Fibroblast of villous mesenchyme (primary cell): ENCODE measurements around the gene ITGA11. TPM values are rescaled to one million over a fixed set of nuclear protein-coding genes. Genes with fewer than 3 reads are reported as not detected.
A peak's percentile ranks its signal among the peaks of the same experiment; 100 is the strongest.

Experiments used
- DNase-seq: peaks from one replicate; pipeline ENCODE4 v3.0.0-alpha.2; 2010; ENCODE audit warnings: low read depth
- H3K4me3 ChIP-seq: 2 replicates; pipeline ENCODE4 v1.5.1; 2011; ENCODE audit warnings: low read depth, mild to moderate bottlenecking, low read length
- total RNA-seq: library from RNA; depleted of rRNA; stranded (reverse); fragments of >200 nt; gene quantifications from 2 replicates; pipeline ENCODE4 v1.2.3, GENCODE V29; 2012
- TF ChIP-seq, protein P1 (sequence below): IDR thresholded peaks from 2 replicates; pipeline ENCODE4 v1.5.1; 2012; ENCODE audit warnings: low read depth, mild to moderate bottlenecking, low read length; ENCODE audit not compliant: insufficient read depth

Gene ITGA11
- total RNA-seq, 1 donor = 87.7 TPM

DNA sequence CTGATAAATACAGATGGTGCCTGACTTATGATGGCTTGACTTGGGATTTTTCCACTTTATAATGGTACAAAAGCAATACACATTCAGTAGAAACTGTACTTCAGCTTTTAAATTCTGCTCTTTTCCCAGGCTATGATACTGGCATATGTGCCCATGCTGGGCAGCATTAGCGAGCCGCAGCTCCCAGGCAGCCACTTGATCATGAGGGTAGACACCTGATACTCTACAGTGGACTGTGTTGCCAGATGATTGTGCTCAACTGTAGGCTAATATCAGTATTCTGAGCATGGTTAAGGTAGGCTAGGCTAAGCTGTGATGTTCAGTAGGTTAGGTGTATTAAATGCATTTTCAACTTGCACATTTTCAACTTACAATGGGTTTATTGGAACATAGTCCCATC, 172.1 kb downstream of the ITGA11 start:
- no peak for DNase-seq
- TF ChIP-seq, protein P1, sequence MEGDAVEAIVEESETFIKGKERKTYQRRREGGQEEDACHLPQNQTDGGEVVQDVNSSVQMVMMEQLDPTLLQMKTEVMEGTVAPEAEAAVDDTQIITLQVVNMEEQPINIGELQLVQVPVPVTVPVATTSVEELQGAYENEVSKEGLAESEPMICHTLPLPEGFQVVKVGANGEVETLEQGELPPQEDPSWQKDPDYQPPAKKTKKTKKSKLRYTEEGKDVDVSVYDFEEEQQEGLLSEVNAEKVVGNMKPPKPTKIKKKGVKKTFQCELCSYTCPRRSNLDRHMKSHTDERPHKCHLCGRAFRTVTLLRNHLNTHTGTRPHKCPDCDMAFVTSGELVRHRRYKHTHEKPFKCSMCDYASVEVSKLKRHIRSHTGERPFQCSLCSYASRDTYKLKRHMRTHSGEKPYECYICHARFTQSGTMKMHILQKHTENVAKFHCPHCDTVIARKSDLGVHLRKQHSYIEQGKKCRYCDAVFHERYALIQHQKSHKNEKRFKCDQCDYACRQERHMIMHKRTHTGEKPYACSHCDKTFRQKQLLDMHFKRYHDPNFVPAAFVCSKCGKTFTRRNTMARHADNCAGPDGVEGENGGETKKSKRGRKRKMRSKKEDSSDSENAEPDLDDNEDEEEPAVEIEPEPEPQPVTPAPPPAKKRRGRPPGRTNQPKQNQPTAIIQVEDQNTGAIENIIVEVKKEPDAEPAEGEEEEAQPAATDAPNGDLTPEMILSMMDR = no peak
- no peak overlapping the region for H3K4me3 ChIP-seq

DNA sequence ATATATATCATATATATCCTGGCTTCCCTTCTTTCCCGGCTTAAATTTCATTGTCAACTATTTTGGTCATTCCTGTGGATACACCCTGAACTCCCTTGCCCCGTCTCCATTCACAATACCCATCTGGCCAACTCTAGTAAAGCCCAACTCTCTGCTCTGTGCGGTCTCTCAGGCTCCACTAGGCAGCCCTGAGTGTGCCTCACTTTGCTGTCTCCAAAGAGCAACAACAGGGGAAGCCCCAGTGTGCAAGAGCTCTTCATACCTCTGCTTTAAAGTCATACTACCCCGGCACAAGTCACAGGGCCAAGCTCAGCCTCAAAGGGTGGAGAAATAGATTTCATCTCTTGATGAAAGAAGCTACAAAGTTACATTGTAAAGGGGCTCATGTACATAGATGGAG, 173.3 kb downstream of the ITGA11 start:
- DNase-seq = peak; percentile 43

DNA sequence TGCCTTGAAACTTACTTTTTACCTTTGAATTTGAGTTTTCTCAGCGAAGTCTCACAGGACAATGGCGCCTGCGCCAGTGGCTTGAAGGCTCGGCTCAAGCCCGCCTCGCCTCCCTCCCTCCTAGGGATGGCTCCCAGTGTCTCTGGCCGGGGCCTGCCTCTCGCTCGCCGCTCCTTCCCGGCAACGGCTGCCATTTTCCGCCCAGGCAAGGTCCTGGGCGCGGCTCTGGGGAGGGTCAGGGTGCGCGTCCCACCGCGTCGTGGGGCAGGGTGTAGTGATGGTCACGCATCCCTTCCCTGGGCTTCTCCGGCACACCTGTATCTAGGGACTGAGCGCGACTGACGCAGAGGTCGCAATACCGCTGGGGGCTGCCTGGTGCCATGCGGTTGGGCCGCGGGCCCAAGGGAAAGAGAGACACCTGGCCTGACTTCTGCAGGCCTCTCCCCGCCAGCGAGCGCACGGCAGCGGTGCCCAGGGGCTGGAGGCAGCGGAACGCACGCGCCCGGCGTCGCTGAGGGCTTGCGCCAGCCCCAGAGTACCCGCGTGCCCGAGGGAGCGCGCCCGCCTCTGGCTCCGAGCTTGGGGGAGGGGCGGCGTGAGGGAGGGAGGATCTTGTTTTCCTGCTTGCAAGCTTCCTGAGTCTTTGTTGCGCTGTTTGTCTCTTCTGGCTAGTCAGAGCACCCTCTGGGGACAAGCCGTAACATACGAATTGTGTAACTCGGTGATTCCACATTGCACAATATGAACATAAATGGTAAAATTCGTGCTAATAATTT, 175.1 kb downstream of the ITGA11 start:
- TF ChIP-seq, protein P1 = no peak
- DNase-seq = peak; percentile 92
- peak overlapping the region; percentile 66 for H3K4me3 ChIP-seq

More for the DNA sequence above, 173.3 kb downstream of the ITGA11 start:
- TF ChIP-seq, protein P1 = no peak
- H3K4me3 ChIP-seq = no peak overlapping the region

DNA sequence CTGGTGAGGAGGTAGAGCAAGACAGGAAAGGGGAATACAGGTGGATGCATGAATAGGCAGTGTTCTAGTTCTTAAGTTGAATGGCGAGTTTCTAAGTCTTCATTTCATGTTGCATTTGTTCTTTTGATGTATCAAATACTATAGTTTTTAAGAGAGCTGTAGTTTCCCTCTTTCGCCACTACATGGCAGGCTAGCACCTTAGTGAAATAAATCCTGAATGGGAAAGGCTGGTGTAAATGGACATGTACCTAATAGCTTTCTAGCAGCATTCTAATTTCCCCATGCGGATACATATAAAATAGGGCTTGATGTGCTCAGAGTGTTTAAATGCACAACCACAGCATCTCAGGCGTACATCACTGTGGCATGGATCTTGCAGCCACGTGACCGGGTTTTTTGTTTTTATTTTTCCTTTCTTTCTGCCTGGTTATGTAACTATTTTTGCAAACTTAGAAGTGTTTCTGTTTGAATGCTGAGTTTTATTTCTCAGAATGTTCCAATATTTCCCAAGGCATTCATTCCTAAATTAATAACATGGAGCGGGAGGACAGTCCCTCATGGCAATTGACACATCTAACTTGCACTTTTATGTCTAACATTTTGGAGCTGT, 178.9 kb downstream of the ITGA11 start:
- TF ChIP-seq, protein P1 = peak; percentile 85
- DNase-seq = peak; percentile 88

DNA sequence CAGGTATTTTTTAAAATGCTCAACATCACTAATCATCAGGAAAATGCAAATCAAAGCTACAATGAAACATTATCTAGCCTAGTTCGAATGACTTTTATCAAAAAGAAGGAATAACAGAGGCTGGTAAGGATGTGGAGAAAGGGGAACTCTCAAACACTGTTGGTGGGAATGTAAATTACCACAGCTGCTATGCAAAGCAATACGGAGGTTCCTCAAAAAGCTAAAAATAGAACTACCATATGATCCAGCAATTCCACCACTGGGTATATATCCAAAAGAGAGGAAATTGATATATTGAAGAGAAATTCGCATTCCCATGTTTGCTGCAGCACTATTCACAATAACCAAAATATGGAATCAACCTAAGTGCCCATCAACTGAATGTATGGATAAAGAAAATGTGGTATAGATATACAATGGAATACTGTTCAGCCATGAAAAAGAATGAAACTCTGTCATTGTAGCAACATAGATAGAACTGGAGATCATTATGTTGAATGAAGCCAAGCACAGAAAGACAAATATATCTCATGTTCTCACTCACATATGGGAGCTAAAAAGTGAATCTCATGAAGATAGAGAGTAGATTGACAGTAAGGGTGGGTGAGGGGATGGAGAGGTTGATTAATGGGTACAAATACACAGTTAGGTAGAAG, 182.8 kb downstream of the ITGA11 start:
- no peak overlapping the region for H3K4me3 ChIP-seq
- no peak for DNase-seq
- TF ChIP-seq, protein P1 = no peak

More for the DNA sequence above, 178.9 kb downstream of the ITGA11 start:
- no peak overlapping the region for H3K4me3 ChIP-seq

Other genes starting within 250 kb of the ITGA11 start
- gene CALML4, start 226.8 kb downstream of the ITGA11 start, total RNA-seq = 1.7 and 1.9 TPM in 2 replicates
- 15.8 and 16.8 TPM in 2 replicates for gene CLN6, start 202.4 kb downstream of the ITGA11 start, total RNA-seq
- 47.7 and 61.7 TPM in 2 replicates for gene FEM1B, start 154.4 kb downstream of the ITGA11 start, total RNA-seq
- gene CORO2B, start 146.8 kb upstream of the ITGA11 start, total RNA-seq = 8.7 and 9.5 TPM in 2 replicates